GM21447 (cell line): ENCODE measurements around the gene POLR2L.
A peak's percentile ranks its signal among the peaks of the same experiment; 100 is the strongest.

Source experiments
- ATAC-seq: cut with Tn5 transposase; IDR thresholded peaks from one replicate; pipeline ENCODE4 v1.9.1; 2021; ENCODE audit not compliant: unreplicated experiment

The POLR2L gene

GRCh38 chr11:828506-829175 is 13.7 kb downstream of the POLR2L start:
- no peak for ATAC-seq

DNA sequence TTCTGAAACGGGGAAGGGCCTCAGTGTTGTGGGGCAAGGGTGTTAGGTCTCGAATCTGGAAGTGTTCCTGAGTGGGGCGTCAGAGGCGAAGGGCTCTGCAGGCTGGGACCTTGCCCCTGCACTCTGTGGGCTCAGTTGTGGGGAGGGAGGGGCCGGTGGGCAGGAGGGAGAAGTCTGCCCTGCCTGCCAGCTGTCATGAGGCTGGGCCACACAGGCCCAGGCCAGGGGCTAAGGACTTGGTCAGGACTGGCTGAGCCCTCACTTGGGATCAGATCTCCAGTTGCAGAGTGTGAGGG is 14.5 kb downstream of the POLR2L start, which contains the start of gene CRACR2B:
CRACR2B (plus strand) TSS at position 23 of the 296 bp plus-strand sequence. CDS start 689 bp downstream, outside the sequence.
- ATAC-seq: peak; percentile 31

DNA sequence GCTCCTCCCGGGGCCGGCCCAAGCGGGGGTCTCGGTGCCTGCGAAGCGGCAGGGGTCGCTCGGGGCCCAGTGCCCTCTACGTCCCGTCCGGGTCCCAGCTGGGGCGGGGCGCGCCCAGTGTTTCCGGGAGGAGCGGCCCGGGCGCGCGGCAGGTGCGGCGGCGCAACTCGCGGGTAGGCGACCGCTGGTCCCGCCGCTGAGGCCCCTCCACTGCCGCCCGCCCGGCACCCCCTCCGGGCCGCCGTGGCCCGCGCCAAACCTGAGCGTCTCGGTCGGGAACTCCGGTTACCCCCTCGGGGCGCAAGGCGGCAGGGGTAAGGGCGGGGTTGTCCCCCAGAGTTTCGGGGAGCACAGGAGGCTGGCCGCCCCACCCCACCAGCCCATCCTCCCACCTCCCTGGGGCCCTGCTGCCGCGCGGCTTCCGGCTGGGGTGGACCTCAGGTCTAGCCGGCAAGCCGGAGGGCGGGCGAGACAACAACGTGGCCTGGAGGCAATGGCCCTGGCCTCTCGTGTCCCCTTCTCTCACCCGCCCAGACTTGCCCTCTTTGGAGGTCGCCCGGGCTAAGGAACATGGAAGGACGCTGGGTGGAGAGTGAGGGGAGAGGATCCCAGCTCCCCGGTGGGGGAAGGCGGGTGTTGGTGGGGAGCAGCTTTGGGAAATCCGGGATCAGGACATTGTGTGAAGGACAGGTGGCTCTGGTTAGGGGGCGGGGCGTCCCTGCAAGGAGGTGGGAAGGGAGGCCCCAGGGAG is 15.0 kb downstream of the POLR2L start:
- peak; percentile 36 for ATAC-seq

DNA sequence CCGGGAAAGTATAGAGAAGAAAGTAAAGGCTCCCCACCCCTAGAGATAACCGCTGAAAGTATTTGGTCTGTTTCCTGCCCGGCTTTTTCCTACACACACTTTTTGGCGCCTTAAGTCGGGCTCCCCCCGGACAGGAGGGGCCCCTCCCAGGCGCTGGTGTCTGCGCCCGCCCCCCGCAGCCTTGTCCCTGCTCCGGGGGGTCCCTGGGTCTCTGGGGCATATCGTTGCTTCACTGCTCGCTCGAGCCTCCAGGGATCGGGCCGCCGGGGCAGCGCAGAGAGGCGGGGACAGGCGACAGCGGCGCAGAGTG is 15.5 kb downstream of the POLR2L start:
- no peak for ATAC-seq

DNA sequence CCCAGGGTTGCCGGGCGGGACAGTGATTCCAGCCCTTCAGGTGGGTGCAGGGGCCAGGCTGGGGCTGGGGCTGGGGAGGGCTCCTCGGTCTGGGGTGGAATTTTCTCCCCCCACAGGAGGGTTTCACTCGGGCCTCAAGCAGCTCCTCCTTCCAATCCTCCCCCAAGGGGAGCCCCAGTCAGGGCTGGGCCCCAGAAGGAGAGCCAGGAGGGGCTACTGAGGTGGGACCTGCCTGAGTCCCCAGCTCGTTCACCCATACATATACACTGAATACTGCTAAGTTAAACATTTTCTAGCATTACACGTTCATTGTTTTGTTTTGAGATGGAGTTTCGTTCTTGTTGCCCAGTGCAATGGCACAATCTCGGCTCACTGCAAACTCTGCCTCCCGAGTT is 16.1 kb downstream of the POLR2L start:
- ATAC-seq: no peak

- ATAC-seq: no peak
These were observed 16.7 kb downstream of the POLR2L start for GRCh38 chr11:825366-826226.

DNA sequence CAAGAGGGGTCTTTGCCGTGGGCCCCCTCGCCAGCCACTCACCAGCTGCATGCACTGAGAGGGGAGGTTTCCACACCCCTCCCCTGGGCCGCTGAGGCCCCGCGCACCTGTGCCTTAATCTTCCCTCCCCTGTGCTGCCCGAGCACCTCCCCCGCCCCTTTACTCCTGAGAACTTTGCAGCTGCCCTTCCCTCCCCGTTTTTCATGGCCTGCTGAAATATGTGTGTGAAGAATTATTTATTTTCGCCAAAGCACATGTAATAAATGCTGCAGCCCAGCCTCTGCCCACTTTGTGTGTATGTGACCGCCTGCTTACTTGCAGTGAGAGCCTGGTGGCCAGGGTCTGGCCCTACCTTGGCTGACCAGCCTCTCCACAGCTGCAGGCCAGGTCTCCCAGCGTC is 17.4 kb downstream of the POLR2L start:
- ATAC-seq: no peak

DNA sequence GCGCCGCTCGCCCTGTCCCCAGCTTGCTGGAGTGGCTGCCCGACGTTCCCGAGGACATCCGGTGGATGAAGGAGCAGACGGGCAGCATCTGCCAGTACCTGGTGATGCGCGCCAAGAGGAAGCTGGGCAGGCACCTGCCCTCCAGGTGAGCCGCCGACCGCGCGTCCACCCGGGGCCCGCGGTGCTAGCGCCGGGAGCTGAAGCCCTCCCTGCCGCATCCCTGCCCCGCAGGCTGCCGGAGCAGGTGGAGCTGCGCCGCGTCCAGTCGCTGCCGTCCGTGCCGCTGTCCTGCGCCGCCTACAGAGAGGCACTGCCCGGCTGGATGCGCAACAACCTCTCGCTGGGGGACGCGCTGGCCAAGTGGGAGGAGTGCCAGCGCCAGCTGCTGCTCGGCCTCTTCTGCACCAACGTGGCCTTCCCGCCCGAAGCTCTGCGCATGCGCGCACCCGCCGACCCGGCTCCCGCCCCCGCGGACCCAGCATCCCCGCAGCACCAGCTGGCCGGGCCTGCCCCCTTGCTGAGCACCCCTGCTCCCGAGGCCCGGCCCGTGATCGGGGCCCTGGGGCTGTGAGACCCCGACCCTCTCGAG is 17.9 kb downstream of the POLR2L start:
- ATAC-seq: no peak

DNA sequence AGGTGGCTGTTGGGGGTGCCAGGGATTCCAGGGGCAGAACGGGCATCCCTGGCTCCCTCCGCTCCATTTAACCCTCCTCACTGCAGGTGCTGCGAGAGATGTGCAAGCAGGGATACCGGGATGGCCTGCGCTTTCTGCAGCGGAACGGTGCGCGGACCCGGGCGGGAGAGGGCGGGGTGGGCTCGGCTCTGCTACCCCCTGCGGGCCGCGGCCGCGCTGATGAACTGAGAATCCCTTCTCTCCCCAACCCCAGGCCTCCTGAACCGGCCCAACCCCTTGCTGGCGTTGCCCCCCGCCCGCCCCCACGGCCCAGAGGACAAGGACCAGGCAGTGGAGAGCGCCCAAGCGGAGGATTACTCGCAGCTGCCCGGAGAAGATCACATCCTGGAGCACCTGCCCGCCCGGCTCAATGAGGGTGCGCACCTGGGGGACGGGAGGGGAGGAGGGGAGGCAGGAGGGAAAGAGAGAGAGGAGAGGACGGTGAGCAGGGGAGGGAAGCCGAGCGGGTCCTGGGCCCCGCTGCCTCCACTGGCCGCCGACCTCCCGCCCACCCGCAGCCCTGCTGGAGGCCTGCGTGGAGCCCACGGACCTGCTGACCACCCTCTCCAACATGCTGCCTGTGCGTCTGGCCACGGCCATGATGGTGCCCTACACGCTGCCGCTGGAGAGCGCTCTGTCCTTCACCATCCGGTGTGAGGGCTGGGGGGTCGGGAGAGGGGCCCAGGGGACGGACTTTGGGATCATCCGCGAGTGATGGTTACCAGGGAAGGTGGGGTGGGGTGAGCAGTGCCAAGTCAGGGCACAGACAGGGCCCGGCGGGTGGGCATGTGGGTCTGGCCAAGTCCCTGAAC is 18.7 kb downstream of the POLR2L start:
- no peak for ATAC-seq

- no peak for ATAC-seq
These were observed 20.6 kb downstream of the POLR2L start for GRCh38 chr11:821512-822371.

GRCh38 chr11:820655-821511 is 21.4 kb downstream of the POLR2L start:
- ATAC-seq: no peak

GRCh38 chr11:819943-820649 is 22.2 kb downstream of the POLR2L start:
- peak; percentile 71 for ATAC-seq

DNA sequence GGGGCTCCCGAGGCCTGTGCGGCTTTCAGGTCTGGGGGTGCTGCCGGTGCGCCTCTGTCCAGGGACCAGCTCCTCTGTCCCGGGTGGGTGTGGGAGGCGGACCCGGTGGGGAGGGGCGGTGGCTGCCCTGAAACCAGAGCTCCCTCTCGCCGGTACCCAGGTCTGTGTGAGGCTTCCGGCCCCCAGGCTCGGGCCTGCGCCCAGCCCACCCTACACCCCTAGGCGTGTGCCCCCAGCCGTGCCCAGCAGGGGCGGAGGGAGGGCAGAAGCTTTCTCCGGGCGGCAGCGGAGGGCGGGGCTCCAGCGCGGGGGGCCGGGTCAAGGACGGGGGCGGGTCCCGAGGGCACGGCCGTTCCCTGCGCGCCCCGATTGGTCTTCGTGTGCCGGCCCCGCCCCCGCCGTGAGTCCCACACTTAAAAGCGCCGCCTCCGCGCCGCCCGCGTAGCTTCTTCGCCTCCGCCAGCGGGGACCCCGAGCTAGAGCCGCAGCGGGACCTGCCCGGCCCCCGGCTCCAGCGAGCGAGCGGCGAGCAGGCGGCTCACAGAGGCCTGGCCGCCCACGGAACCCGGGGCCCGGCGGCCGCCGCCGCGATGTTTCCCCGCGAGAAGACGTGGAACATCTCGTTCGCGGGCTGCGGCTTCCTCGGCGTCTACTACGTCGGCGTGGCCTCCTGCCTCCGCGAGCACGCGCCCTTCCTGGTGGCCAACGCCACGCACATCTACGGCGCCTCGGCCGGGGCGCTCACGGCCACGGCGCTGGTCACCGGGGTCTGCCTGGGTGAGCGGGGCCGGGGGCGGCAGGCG is 23.0 kb downstream of the POLR2L start:
- ATAC-seq: peak; percentile 74

- no peak for ATAC-seq
These were observed 23.8 kb downstream of the POLR2L start, which contains the start of gene PNPLA2 for GRCh38 chr11:818396-819128. Gene PNPLA2, plus strand, starts transcription at chr11:818914. Its CDS starts 805 bp downstream, at chr11:819719.

DNA sequence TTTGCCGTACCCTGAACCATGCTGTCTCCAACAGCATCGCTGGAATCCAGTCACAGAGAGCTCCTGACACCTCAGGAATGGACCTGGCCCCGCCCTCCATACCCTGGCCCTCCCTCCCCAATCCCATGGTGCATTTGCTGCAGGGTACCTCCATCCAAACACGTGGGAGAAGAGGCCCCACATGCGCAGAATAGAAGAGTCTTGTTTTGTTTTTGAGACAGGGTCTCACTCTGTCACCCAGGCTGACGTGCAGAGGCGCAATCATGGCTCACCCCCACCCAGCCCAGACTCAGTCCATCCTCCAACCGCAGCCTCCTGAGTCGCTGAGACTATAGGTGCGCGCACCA is 25.9 kb downstream of the POLR2L start:
- ATAC-seq: no peak

- ATAC-seq: no peak
These were observed 26.5 kb downstream of the POLR2L start for GRCh38 chr11:815675-816432.
